Neural cell (in vitro differentiated cells): Measurements from ENCODE around the gene CTNNB1.

Source experiments
- EP300 ChIP-seq: fragments of 450-650 bp; conservative IDR thresholded peaks from 2 replicates; pipeline ENCODE4 v1.6.1; 2014; ENCODE audit warnings: antibody characterized with exemption, mild to moderate bottlenecking, moderate library complexity; ENCODE audit not compliant: poor library complexity, severe bottlenecking
- EZH2 ChIP-seq: fragments of 200-600, 300-800 bp; shearing (Covaris generic), sonication (generic); IDR thresholded peaks from 2 replicates; pipeline ENCODE4 v1.6.1; 2014; ENCODE audit warnings: antibody characterized with exemption, low read length, borderline replicate concordance, mild to moderate bottlenecking; ENCODE audit not compliant: insufficient read depth, poor library complexity, severe bottlenecking
- POLR2AphosphoS5 ChIP-seq: IDR thresholded peaks from 2 replicates; pipeline ENCODE4 v1.6.1; 2012
- RAD21 ChIP-seq: fragments of 450-650 bp; conservative IDR thresholded peaks from 2 replicates; pipeline ENCODE4 v1.6.1; 2014; ENCODE audit warnings: antibody characterized with exemption, mild to moderate bottlenecking, moderate library complexity
- SMC3 ChIP-seq: fragments of 450-650 bp; conservative IDR thresholded peaks from 2 replicates; pipeline ENCODE4 v1.6.1; 2014; ENCODE audit warnings: antibody characterized with exemption, mild to moderate bottlenecking, moderate library complexity; ENCODE audit not compliant: poor library complexity
- TAF1 ChIP-seq: IDR thresholded peaks from 2 replicates; pipeline ENCODE4 v1.6.1; 2012; ENCODE audit warnings: low read depth
- TF ChIP-seq, protein P1 (sequence below): fragments of 450-650 bp; IDR thresholded peaks from 2 replicates; pipeline ENCODE4 v1.5.1; 2014; ENCODE audit warnings: antibody characterized with exemption, mild to moderate bottlenecking, moderate library complexity; ENCODE audit not compliant: poor library complexity, severe bottlenecking

DNA sequence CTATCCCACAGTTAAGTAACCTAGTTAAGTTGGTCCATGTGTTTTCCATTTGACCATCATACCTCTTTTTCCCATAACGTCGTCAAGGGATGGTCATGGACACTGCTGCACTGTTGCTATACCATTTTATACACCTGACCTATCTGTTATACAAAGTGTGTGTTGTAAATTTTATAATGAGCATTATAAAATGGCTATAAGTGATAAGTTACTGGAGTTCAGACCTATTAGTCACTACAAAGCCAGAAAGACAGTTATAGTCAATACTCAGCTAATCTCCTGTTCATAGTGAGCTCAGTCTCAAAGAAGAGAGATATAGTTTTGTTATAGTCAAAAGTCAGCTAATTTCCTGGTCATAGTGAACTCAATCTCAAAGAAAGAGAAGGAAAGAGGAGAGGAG is 18.9 kb upstream of the CTNNB1 start:
- TF ChIP-seq, protein P1, sequence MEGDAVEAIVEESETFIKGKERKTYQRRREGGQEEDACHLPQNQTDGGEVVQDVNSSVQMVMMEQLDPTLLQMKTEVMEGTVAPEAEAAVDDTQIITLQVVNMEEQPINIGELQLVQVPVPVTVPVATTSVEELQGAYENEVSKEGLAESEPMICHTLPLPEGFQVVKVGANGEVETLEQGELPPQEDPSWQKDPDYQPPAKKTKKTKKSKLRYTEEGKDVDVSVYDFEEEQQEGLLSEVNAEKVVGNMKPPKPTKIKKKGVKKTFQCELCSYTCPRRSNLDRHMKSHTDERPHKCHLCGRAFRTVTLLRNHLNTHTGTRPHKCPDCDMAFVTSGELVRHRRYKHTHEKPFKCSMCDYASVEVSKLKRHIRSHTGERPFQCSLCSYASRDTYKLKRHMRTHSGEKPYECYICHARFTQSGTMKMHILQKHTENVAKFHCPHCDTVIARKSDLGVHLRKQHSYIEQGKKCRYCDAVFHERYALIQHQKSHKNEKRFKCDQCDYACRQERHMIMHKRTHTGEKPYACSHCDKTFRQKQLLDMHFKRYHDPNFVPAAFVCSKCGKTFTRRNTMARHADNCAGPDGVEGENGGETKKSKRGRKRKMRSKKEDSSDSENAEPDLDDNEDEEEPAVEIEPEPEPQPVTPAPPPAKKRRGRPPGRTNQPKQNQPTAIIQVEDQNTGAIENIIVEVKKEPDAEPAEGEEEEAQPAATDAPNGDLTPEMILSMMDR = no peak
- TF ChIP-seq POLR2AphosphoS5 (no peak), EZH2 (no peak), TAF1 (no peak), EP300 (no peak), RAD21 (no peak), SMC3 (no peak)
